ENCODE data around the gene MECR.
"Not testable (repeated sequence)": the region's sequence is repeated elsewhere in the genome, so short reads cannot be mapped to it uniquely, and the experiment has no call there.

MECR gene

DNA sequence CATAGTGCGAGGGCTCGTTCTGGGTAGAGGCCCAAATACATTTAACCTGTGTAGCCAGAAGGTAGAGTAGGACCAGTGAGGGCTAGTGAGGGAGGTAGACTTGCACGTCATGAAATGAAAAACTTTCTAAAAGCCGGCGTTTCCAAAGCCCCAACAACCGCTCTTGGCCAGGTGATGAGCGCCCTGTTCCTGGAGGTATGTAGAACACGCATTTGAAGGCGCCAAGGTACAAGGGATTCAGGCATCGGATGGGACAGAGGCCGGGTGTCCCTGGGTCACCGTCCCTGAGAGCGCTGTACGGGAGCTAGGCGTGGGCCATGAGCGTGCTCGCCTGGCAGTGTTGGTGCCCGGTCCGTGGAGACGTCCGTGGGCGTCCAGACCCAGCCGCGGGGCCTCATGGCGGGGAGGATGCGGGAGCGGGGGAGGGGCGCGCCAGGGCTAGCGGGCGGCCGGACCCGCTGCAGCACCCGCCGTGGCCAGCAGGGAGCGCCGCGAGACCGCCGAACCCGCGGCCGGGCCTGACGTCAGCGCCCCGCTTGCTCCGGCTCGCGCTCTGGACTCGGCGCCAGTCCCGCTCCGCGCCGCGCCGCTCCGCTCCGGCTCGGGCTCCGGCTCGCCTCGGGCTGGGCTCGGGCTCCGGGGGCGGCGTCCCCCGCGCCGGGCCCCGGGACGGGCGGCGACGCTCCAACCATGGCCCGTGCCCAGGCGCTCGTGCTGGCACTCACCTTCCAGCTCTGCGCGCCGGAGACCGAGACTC is 5.4 kb upstream of the MECR start, which contains the start of gene PTPRU:
Gene PTPRU (plus strand): TSS at position 568 of the 757 bp plus-strand sequence. CDS start 123 bp downstream, at position 691.
- peak; percentile 62 for DNase-seq (ENCODE audit: low spot score)

DNA sequence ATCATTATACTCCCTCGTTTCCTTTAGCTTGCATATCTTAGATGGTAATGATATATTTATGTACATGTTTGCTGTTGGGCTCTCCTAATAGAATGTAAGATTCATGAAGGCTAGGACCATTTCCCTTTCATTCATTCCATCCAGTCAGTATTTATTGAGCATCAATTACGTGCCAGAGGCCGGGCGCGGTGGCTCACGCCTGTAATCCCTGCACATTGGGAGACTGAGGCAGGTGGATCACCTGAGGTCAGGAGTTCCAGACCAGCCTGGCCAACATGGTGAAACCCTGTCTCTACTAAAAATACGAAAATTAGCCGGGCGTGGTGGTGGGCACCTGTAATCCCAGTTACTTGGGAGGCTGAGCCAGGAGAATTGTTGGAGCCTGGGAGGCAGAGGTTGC is 4.1 kb upstream of the MECR start:
- DNase-seq (ENCODE audit: low spot score), result not testable (repeated sequence)

DNA sequence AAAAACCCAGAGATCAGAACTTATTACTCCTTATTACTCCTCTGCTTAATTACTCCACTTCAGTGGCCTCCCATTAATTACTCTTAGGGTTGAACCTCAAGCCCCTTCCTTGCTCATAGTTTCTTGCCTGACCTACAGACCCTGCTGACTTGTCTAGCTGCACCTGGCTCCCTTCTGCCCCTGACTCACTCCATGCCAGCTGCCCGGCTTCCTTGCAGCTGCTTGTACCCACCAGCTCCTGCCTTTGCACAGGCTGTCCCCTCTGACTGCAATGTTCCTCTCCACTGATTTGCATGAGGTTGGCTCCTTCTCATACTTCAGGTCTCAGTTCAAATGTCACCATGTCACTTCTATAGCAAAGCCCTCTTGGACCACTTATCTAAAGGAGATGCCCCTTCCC is 3.7 kb upstream of the MECR start:
- no peak for DNase-seq (ENCODE audit: low spot score)

DNA sequence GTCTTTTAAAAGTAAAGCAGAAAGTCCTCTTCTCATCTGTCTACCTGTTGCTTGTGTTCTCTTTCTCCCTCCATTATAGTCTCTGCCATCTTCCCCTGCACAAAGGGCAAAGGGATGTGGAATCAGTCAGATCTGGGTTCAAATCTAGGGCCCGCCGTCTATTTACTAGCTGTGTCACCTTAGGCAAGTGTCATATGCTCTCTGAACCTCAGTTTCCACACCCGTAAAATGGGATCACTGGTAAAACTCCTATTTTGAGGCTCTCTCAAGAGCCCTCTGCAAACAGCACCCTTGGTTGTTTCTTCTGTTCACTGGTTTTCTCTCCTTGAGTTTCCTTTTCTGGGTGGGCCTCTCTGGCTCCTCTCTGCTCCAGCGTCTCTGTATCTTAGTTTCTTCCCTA is 3.0 kb upstream of the MECR start:
- DNase-seq (ENCODE audit: low spot score), result no peak

DNA sequence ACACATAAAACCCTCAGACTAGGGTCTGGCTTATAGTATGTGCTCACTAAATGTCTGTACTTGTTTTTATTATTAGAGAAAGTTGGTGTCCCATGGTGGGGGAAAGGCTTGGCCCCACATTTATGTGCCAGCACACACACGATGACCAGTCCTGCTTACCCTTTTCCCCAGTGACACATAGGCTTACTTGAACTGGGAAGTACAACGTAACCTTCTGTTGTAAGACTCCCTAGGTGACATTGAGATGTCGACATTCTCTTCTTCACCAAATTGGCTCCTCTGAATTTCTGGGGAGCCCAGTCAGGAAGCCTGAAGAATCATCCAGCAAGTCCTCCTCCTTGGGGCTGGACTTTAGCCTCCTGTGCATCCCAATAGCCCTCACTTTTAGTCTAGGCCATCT is 1.7 kb upstream of the MECR start:
- DNase-seq (ENCODE audit: low spot score), result no peak

DNA sequence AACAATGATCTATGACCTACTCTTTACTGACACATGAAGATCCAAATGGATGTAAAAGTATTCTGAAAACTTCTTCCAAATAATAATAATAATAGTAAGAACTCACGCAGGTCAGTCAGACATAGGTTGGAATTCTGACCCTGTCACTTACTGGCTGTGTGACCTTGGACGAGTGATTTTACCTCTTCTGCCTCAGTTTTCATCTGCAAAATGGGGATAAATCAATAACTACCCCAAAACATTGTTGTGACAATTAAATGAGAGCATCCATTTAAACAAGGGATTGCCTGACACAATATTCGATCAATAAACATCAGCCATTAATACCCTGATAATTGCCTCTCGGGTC is 556 bp downstream of the MECR start:
- no peak for DNase-seq (ENCODE audit: low spot score)

DNA sequence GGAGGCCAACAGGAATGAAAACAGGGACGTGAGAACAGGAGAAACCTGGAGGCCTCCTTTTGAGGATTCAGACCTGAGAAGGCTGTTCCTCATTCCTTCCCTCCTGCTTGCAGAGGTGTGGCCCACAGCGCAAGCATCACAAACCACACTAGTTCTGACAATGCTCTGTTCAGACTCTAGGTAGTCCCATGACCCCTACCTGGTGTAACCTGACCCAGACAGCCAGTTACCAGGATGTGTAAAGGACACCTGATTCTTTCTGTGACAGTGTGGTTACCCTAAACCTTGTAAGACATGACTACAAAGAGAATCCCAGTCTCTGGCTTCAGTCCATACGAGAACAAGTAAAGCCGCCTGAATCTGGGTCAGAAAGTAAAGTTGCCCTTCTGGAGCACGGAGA is 3.2 kb downstream of the MECR start:
- DNase-seq (ENCODE audit: low spot score), result peak; percentile 72

DNA sequence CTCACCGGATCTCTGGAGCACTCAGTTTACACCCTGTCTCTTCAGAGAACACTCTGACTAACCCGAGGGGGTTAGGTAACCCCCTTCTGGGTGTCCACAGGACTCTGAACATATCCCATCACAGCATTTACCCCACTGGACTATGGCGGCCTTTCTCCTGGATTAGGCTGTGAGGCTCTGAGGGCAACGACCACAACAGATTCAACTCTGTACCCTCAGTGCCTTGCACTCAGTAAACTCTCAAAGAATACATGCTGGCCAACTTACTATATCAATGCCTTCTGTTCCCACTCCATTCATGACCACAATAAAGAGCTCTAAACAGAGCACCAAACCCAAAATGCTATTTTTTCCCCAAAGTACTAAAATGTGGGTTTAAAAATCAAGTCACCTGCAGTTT is 5.4 kb downstream of the MECR start:
- DNase-seq (ENCODE audit: low spot score), result no peak

DNA sequence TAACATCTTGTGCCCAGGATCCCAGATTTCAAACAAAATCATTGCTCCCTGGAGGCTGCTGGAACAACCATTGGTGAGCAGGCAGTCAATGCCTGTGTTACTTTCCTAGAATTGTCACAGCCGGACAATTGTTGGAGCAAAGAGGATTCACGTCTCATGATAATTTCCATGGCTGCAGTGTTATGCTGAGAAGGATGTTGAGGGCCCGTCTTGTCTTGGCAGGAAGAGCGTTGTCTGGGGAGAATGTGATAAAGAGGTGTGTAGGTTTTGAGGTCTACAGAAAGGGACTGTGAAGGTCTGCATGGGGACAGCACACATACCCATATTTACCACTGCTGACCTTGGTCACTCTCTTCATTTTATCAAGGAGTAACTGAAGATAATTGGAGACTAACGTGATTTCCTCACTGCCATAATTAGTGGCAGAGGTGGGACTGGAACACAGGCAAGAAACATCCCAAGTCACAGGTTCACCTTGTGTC is 6.3 kb downstream of the MECR start:
- DNase-seq (ENCODE audit: low spot score), result no peak

DNA sequence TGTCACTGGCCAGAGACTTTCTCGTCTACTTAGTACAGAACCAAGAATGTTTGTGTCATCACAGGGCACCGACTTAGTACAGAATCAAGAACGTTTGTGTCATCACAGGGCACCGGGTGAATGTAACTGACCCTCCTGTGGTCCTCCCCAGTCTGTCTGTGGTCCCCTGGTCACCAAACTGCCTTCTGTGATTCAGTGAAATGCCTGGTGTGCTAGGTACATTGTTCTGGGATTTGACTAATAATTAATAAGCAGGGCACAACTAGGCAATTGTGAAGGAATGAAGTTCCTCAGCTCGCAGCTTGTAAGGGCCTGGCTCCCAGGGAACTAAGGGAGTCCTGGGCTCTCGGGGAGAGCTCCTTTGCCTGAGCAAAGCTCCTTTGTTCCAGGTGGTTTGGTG is 7.2 kb downstream of the MECR start:
- DNase-seq (ENCODE audit: low spot score), result no peak

DNA sequence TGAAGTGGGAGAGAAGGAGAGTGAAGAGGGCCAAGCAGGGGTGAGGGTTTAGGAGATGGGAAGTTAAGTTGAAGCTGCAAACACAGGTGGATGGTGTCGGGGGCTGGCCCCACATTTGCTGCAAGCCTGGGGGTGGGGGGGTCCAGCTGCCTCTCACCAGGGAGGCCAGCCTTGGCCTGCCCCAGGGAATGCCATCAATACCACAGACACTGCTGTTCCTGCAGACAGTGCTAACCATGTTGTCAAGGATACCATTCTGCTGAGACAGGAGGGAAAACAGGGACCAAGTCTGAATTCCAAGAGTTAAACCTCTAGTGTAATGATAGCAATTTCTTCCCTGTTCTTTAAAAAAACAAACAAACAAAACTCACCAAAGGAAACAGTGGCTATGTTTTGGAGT is 8.0 kb downstream of the MECR start:
- DNase-seq (ENCODE audit: low spot score), result no peak

DNA sequence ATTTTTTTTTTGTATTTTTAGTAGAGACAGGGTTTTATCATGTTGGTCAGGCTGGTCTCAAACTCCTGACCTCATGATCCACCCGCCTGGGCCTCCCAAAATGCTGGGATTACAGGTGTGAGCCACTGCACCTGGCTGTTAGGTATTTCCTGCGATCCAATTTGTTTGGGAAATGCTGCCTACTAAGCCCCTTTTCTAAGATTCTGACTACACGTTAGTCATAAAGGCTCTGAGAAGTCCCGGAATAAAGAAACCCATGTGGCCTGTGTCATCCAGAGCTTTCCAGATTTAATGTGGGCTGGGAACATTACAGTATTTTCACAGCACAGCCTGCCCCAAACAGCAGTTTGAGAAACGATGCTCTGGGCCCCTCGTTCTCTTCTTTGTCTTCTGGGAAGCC is 8.5 kb downstream of the MECR start:
- not testable (repeated sequence) for DNase-seq (ENCODE audit: low spot score)

DNA sequence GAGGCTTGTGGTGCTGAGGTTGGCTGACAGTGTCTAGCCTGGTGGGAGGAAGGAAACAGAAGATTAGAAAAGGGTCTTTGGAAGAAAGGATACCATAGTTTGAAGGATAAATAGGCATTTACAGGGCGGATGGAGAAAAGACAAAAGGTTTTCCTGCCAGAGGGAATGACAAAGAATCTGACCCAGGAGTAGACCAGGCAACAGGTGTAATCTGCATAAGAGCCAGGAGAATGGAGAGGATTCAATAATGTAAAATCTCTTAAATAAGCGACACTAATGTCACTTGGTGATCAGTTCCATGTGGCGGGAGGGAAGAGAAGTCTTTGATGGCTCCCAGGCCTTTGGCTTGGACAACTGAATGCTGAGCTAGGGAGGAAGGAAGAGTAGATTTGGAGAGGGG is 9.4 kb downstream of the MECR start:
- no peak for DNase-seq (ENCODE audit: low spot score)

DNA sequence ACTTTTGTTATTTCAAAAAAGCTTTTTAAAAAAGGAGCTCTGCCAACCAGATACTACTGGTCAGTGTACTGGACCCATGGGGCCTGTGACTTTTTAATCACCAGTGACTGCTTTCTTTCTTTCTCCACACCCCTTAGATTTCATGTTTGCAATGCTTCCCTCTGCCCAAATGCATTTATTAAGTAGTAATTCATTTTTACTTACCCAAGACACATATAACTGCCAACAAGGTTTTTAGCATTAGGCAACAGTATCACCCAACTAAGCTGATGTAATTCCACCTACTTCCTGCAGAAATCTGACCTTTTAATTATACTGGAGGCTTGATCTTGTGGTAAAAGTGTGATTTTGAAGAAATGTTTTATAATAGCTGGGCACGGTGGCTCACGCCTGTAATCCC is 12.5 kb downstream of the MECR start:
- DNase-seq (ENCODE audit: low spot score), result no peak

DNA sequence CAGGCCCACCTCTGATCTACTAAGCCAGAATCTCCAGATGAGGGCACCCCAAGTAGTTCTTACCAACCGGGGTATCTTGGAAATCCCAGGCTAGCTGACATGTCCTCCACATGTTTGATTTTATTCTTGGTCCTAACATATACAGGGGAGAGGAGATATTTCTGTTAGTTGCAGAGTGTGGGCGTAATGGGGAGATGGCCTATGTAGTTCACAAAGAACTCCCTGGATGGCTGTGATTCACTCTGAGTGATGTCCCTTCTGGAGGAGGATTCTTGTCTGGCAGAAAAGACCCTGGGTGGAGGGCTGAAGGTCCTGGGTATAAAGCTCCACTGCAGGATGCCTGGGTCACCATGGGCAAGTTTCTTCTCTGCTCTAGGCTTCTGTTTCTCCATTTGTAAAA is 13.1 kb downstream of the MECR start:
- no peak for DNase-seq (ENCODE audit: low spot score)

DNA sequence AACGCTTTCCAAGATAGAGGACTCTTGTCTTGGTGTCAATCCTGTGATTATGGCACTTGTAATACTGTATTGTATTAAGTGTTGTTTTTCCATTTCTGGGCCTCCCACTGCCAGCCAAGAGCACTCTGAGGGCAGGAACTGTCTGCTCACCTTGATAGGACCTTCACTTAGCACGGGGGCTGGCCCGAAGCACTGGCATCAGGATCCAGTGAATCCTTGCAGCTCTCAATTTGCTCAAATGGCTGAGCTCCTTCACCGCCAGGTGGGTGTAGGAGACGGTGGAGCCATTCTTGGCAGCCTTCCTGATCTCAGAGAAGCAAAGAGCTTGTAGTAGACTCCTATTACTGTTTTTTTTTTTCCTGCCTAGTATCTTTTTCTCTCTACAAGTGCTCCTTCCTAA is 17.7 kb downstream of the MECR start:
- no peak for DNase-seq (ENCODE audit: low spot score)

DNA sequence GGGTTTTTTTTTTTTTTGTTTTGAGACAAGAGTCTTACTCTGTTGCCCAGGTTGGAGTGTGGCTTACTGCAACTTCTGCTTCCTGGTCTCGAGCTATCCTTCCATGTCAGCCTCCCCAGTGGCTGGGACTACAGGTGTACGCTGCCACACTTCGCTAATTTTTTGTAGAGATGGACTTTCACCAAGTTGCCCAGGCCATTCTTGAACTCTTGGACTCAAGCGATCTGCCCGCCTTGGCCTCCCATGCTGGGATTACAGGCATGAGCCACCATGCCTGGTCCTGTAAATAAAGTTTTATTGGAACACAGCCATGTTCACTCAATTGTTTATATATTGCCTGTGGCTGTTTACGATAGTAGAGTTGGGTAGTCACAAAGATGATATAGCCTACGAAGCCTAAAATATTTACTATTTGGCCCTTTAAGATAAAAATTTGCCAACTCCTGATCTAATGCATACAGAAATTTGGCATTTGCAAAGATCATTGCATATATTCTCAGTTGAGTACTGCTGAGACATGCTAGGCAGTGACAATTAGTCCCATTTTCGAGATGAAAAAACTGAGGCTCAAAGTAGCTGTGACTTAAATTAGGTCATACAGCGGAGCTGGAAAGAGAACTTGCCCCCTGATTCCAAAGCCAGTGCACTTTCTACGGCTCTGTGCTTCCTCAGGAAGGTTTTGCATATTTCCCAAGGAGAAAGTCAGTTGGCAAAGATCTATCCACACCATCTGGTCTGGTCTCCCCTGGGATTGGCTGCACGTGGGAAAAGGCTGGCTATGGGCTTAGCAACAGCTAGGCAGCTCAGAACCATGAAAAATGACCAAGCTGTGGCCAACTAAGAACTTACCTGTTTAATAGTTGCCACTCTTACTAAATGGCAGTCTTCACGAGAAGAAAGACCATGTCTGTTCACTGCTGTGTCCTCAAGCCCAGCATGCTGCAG is 19.4 kb downstream of the MECR start:
- no peak for DNase-seq (ENCODE audit: low spot score)

DNA sequence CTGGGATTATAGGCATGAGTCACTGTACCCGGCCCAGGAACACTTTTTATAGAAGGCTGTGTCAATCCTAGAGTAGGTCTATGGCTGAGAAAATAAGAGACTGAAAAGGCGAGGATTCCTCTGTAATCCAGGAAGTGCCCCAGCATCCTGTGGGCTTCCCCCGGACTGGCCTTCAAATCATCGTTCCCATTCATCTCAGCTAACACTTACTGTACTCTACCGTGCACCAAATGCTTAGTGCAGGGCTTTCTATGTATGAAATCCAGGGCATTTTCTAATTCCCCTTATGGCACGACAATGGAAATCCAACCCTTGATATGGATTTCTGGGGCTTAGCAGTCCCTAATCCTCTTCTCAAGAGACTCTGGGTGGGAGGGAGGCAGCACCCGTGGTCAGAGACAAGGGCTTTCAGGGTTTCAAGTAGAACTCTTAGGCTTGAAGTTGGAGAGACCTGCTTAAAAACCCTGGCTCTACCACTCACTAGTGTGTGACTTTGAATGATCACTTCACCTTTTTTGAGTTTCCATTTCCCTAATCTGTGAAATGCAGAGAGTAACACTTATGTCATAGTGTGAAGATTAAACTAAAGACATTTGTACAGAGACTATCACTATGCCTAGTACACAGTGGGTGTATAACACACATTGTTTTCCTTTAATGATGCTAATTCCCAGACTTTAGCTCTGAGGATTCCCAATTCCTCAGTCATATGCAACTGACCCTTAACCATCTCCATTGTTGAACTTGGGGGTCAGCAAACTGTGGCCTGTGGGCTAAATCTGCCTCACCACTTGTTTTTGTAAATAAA is 20.3 kb downstream of the MECR start:
- DNase-seq (ENCODE audit: low spot score), result no peak

DNA sequence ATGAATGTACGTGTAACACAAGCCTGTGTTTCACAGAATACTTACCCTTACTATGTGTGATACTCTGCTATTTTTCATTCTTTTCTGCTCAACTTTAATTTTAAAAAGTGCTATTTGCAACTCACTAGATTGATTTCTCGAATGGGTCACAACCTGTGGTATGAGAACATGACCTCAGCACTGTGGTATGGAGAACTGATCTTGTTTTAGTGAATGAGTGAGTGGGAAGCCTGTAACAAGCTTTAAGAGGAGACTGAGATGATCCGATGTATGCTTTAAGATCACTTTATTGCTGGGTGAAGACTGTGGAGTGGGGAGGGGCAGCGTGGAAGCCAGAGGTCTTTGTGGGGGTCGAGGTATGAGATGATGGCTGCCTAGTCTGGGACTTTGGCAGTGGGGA is 21.6 kb downstream of the MECR start:
- DNase-seq (ENCODE audit: low spot score), result no peak

DNA sequence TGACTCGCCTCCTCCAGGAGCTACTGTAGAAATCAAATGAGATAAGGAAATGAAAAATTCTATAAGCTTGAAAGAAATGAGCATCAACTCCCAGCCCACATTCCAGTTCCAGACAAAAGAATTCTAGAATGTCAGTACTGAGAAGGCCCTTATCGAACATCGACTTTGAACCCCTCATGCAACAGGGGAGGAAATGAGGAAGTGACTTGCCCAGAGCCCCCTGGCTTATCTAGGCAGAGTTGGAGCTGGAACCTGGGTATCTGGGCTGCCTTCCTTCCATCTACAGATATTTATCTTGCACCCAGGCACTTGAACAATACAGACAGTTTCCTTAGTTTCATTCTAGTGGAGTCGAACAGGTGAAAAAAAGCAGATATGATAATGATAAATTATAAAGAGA is 22.3 kb downstream of the MECR start:
- no peak for DNase-seq (ENCODE audit: low spot score)

DNA sequence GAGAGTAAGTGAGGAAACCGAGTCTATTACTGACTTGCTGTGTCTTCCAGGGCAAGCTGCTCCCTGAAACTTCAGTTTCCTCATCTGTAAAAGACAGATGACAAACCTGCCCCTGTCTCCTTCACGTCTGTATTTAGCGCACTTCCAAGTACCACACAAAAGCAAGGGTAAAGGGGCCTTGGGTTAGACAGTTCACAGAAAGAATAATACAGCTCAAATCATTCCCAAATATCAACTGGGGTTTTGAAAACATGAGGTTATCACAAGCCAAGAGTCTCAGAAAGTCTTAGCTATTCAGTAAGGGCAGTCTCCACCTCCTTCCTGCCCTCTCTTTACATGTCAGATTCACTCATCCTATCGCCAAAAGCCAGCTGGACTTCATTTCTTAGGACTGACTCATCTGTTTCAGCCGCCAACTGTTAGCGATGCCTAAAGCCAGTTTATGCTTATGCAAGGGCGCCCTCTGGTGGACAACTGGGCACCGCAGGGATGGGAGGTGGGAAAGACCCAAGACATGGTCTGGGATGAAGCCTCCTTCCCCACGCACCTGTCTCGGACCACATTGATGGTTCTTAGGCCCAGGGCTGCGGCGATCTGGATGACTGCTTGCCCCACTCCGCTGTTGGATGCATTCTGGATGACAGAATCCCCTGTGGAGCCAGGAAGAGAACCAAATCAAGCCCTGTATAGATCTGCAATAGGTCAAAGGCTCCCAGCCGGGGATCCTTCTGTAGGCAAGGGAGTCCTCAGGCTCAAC is 28.0 kb downstream of the MECR start:
- peak; percentile 89 for DNase-seq (ENCODE audit: low spot score)

DNA sequence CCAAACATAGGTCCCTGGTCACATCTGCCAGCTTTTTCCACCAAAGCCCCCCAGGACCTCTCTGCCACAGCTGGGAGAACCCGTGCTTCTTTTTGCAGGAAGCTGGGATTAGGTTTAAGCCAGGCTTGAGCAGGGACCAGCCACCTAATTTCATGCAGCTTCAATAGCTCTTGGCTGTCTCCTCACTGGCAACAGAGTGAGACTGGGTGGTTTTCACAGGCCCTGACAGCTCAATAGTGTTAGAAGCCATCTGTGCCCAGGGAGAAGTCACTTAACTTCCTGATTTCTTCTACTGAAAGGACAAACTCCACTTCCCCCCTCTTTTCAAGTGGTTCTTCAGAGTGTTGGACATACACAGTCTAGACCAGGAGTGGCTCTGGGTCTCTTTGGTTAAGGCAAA is 28.7 kb downstream of the MECR start:
- DNase-seq (ENCODE audit: low spot score), result no peak

Measured in SW480 (cell line).